IMR-90 (cell line): Measurements from ENCODE around the gene KDM4E. TPM values are rescaled to one million over a fixed set of nuclear protein-coding genes. Genes with fewer than 3 reads are reported as not detected.

Experiments used
- ATAC-seq: fragments of 200-7000 bp; cut with Tn5 transposase; 2 replicates; pipeline ENCODE4 v1.9.1; 2020; ENCODE audit warnings: low read depth, mild to moderate bottlenecking, moderate library complexity
- BruUV-seq: library from RNA; stranded (reverse); fragments of 400-500 nt; replicated peaks from 2 replicates; lab custom pipeline; 2021; lab: Mats Ljungman, UMichigan
- CTCF ChIA-PET: fragments of 300-600 bp; formaldehyde crosslinking; extraction: SDS; loops from one replicate; lab custom pipeline; 2021; ENCODE audit warnings: antibody characterized with exemption; lab: Yijun Ruan, JAX
- POLR2A ChIA-PET: fragments of 300-600 bp; sonication (Branson Sonifier 250); formaldehyde crosslinking; loops from one replicate; lab custom pipeline; 2022; ENCODE audit warnings: antibody characterized with exemption; ENCODE audit not compliant: unreplicated experiment; lab: Charles Lee
- DNase-seq: peaks from one replicate; pipeline ENCODE4 v3.0.0; 2013
- H2AFZ ChIP-seq: replicated peaks from 2 replicates; pipeline ENCODE3; 2013; ENCODE audit warnings: low read length, mild to moderate bottlenecking; ENCODE audit not compliant: poor library complexity
- H2AK5ac ChIP-seq: 2 replicates; pipeline ENCODE4 v1.6.1; 2013; ENCODE audit warnings: low read depth, low read length, inconsistent platforms
- H2AK9ac ChIP-seq: replicated peaks from 2 replicates; pipeline ENCODE3; 2013; ENCODE audit warnings: mild to moderate bottlenecking, low read depth, low read length, moderate library complexity; ENCODE audit not compliant: poor library complexity
- H2BK120ac ChIP-seq: 2 replicates; pipeline ENCODE4 v1.6.1; 2013; ENCODE audit warnings: low read depth, low read length, inconsistent platforms
- H2BK15ac ChIP-seq: 3 replicates; pipeline ENCODE4 v1.6.1; 2013; ENCODE audit warnings: low read depth, low read length, inconsistent platforms
- H2BK20ac ChIP-seq: 2 replicates; pipeline ENCODE4 v1.6.1; 2013; ENCODE audit warnings: low read depth, mild to moderate bottlenecking, inconsistent platforms, low read length, moderate library complexity
- H2BK5ac ChIP-seq: 2 replicates; pipeline ENCODE4 v1.6.1; 2013; ENCODE audit warnings: mild to moderate bottlenecking, low read depth, low read length, inconsistent platforms; ENCODE audit not compliant: poor library complexity, severe bottlenecking
- H3K14ac ChIP-seq: replicated peaks from 2 replicates; pipeline ENCODE4 v1.6.1; 2013; ENCODE audit warnings: low read depth, low read length, inconsistent platforms
- H3K18ac ChIP-seq: 2 replicates; pipeline ENCODE4 v1.6.1; 2013; ENCODE audit warnings: low read depth, low read length, control low read depth
- H3K23ac ChIP-seq: 2 replicates; pipeline ENCODE4 v1.6.1; 2013; ENCODE audit warnings: low read depth, low read length, inconsistent platforms
- H3K27ac ChIP-seq: 2 replicates; pipeline ENCODE4 v1.5.1; 2013; ENCODE audit warnings: mild to moderate bottlenecking, control low read depth, low read length; ENCODE audit not compliant: insufficient read depth
- H3K27me3 ChIP-seq: 2 replicates; pipeline ENCODE4 v1.6.1; 2013; ENCODE audit warnings: low read length; ENCODE audit not compliant: control insufficient read depth, insufficient read depth
- H3K36me3 ChIP-seq: 2 replicates; pipeline ENCODE4 v1.6.1; 2013; ENCODE audit warnings: low read length, mixed read lengths; ENCODE audit not compliant: control insufficient read depth, insufficient read depth
- H3K4ac ChIP-seq: 2 replicates; pipeline ENCODE4 v1.6.1; 2013; ENCODE audit warnings: low read depth, low read length, inconsistent platforms
- H3K4me1 ChIP-seq: 2 replicates; pipeline ENCODE4 v1.6.1; 2013; ENCODE audit warnings: low read length, mixed read lengths; ENCODE audit not compliant: control insufficient read depth, insufficient read depth
- H3K4me2 ChIP-seq: 2 replicates; pipeline ENCODE4 v1.6.1; 2013; ENCODE audit warnings: low read depth, mild to moderate bottlenecking, control low read depth, low read length, moderate library complexity
- H3K4me3 ChIP-seq: 2 replicates; pipeline ENCODE4 v1.5.1; 2013; ENCODE audit warnings: low read depth, mild to moderate bottlenecking, control low read depth, low read length, moderate library complexity; ENCODE audit not compliant: insufficient read depth
- H3K56ac ChIP-seq: 2 replicates; pipeline ENCODE4 v1.6.1; 2013; ENCODE audit warnings: low read length, inconsistent platforms; ENCODE audit not compliant: insufficient read depth; ENCODE audit errors: extremely low read depth
- H3K79me1 ChIP-seq, 2 experiments: 2 replicates each; pipeline ENCODE4 v1.6.1; 2013; ENCODE audit warnings: low read length in 2 of 2, inconsistent platforms in 1 of 2, low read depth in 1 of 2
- H3K9ac ChIP-seq: 2 replicates; pipeline ENCODE4 v1.6.1; 2013; ENCODE audit warnings: low read depth, low read length, control low read depth
- H3K9me1 ChIP-seq: 2 replicates; pipeline ENCODE4 v1.6.1; 2013; ENCODE audit warnings: low read length, inconsistent platforms; ENCODE audit not compliant: insufficient read depth
- H3K9me3 ChIP-seq: 2 replicates; pipeline ENCODE4 v1.6.1; 2013; ENCODE audit warnings: low read length; ENCODE audit not compliant: control insufficient read depth, insufficient read depth
- H4K20me1 ChIP-seq: 2 replicates; pipeline ENCODE4 v1.6.1; 2013; ENCODE audit warnings: low read length, inconsistent platforms; ENCODE audit not compliant: insufficient read depth
- H4K5ac ChIP-seq: 2 replicates; pipeline ENCODE4 v1.6.1; 2013; ENCODE audit warnings: mild to moderate bottlenecking, low read depth, low read length, control low read depth
- H4K8ac ChIP-seq, 2 experiments: 2 replicates each; pipeline ENCODE4 v1.6.1; 2013; ENCODE audit warnings: low read depth in 2 of 2, low read length in 2 of 2, control low read depth in 1 of 2, inconsistent platforms in 1 of 2
- H4K91ac ChIP-seq: 2 replicates; pipeline ENCODE4 v1.6.1; 2013; ENCODE audit warnings: low read depth, low read length, inconsistent platforms; ENCODE audit not compliant: insufficient read depth
- MAFK ChIP-seq: IDR thresholded peaks from 2 replicates; pipeline ENCODE4 v1.6.1; 2012; ENCODE audit warnings: low read depth, low read length, improper control_type of control experiment
- RFX5 ChIP-seq: IDR thresholded peaks from 2 replicates; pipeline ENCODE4 v1.8.0; 2012; ENCODE audit warnings: low read depth, mild to moderate bottlenecking, low read length, moderate library complexity
- WGBS, 2 experiments: methylation state at CpG; one replicate each; pipeline versions ENCODE4 v1.1.5 to v1.1.7; 2013; ENCODE audit warnings: missing lambda C conversion rate in 2 of 2; ENCODE audit not compliant: insufficient read length in 1 of 2; ENCODE audit errors: extremely low coverage in 2 of 2; 5-methylcytosine and 5-hydroxymethylcytosine counted together
- dilution Hi-C: fragments of 300-500 bp; cut with HindIII; formaldehyde crosslinking; loops from one replicate; pipeline ENCODE4 v1.14.3; 2018; ENCODE audit warnings: low sequenced_read_pairs; ENCODE audit not compliant: unreplicated experiment
- in situ Hi-C: fragments of 300-500 bp; cut with MboI; formaldehyde crosslinking; loops from 3 replicates; pipeline ENCODE4 v1.14.3; 2019; ENCODE audit warnings: low sequenced_read_pairs, inconsistent platforms, mixed read lengths
- intact Hi-C: fragments of 100-400 bp; cut with micrococcal nuclease; formaldehyde crosslinking; loops from 2 replicates; pipeline ENCODE4 v1.10.0; 2022
- polyA plus RNA-seq, 3 experiments: library from polyadenylated mRNA; depleted of rRNA; stranded (reverse); fragments of >200 nt; gene quantifications; 2 replicates each; pipeline ENCODE4 v1.2.3, GENCODE V29; 2012; ENCODE audit warnings: low replicate concordance in 1 of 3
- total RNA-seq: library from RNA; depleted of rRNA; stranded (reverse); fragments of >200 nt; gene quantifications from 2 replicates; pipeline ENCODE4 v1.2.3, GENCODE V29; 2012
- TF ChIP-seq, protein P1 (sequence below): conservative IDR thresholded peaks from 2 replicates; pipeline ENCODE4 v1.5.1; 2012; ENCODE audit warnings: mild to moderate bottlenecking, low read depth, low read length, improper control_type of control experiment

KDM4E gene
- total and polyA plus RNA-seq, 2 of the 4 experiments (the other 2 are of a cell fraction), result not detected

DNA sequence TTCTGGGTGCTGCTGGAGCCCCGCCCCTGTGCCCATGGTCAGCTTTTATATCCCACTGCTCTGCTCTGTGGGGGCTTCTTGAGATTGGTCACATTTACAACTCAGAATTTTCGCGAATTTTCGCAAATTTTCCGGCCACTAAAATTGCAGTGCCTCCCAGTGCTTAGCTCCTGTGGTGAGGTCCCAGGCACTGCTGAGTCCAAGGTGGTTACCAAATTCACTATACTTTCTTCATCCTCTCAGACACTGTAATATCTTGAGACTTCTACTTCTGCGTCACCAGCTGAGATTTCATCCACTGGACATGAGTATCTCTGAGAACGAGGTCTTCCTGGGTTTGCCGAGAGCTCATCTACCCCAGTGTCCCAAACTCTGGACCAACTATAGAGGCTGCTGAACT lies 32.9 kb downstream of the KDM4E start:
- ChIA-PET POLR2A (no interaction called here), CTCF (interaction anchor here (0.5 to 3.7 kb wide), 2 partner anchors 9 to 330 kb away, joined by 3 to 16 read pairs; partner anchors contain the start of gene SRSF8)
- dilution Hi-C loops, result no loop called here
- H3K4ac ChIP-seq, result no peak overlapping the region
- no peak overlapping the region for H2BK20ac ChIP-seq
- no peak overlapping the region for H3K4me2 ChIP-seq
- H2BK15ac ChIP-seq, result no peak overlapping the region
- H4K5ac ChIP-seq, result no peak overlapping the region
- ATAC-seq (no peak), DNase-seq (no peak)
- no TSS peak for BruUV-seq
- no peak overlapping the region for H2AK5ac ChIP-seq
- no CpG with 5 or more reads among the region's 8 CpGs for WGBS, 2 experiments
- H3K14ac ChIP-seq, result no peak overlapping the region
- no peak overlapping the region for H3K4me3 ChIP-seq
- H3K27me3 ChIP-seq, result peaks cover 21% of the 10 kb centered on the region
- H3K9ac ChIP-seq, result no peak overlapping the region
- no peak overlapping the region for H2AK9ac ChIP-seq
- H3K23ac ChIP-seq, result no peak overlapping the region
- H3K9me3 ChIP-seq, result no peaks in the 10 kb centered on the region
- no peaks in the 10 kb centered on the region for H3K4me1 ChIP-seq
- no peak overlapping the region for H4K91ac ChIP-seq
- TF ChIP-seq, protein P1, sequence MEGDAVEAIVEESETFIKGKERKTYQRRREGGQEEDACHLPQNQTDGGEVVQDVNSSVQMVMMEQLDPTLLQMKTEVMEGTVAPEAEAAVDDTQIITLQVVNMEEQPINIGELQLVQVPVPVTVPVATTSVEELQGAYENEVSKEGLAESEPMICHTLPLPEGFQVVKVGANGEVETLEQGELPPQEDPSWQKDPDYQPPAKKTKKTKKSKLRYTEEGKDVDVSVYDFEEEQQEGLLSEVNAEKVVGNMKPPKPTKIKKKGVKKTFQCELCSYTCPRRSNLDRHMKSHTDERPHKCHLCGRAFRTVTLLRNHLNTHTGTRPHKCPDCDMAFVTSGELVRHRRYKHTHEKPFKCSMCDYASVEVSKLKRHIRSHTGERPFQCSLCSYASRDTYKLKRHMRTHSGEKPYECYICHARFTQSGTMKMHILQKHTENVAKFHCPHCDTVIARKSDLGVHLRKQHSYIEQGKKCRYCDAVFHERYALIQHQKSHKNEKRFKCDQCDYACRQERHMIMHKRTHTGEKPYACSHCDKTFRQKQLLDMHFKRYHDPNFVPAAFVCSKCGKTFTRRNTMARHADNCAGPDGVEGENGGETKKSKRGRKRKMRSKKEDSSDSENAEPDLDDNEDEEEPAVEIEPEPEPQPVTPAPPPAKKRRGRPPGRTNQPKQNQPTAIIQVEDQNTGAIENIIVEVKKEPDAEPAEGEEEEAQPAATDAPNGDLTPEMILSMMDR, result no peak
- TF ChIP-seq RFX5, result no peak
- TF ChIP-seq MAFK, result no peak
- intact Hi-C loops, result no loop called here
- in situ Hi-C loops, result loop anchor here (25.0 kb wide), 1 partner anchor 1379 kb away; no protein-coding TSS in a partner anchor
- H3K79me1 ChIP-seq, result no peaks in the 10 kb centered on the region
- H3K36me3 ChIP-seq, result no peaks in the 10 kb centered on the region
- H2BK120ac ChIP-seq, result no peak overlapping the region
- no peak overlapping the region for H4K8ac ChIP-seq
- H3K27ac ChIP-seq, result no peak overlapping the region
- no peak overlapping the region for H2BK5ac ChIP-seq
- H4K20me1 ChIP-seq, result no peaks in the 10 kb centered on the region
- 0 out of 2 replicates have a peak, but pooled peaks cover 3% of the 10 kb centered on the region for H3K9me1 ChIP-seq
- no peak overlapping the region for H2AFZ ChIP-seq
- no peak overlapping the region for H3K18ac ChIP-seq
- H3K56ac ChIP-seq, result no peak overlapping the region
